ENCODE results near the gene UBR2.
"Not testable (repeated sequence)": the region's sequence is repeated elsewhere in the genome, so short reads cannot be mapped to it uniquely, and the experiment has no call there.

Gene UBR2

GRCh38 chr6:42555477-42556457 lies 8.1 kb upstream of the UBR2 start:
- H3K4me3 ChIP-seq (ENCODE audit: low read depth, low read length) = no peak overlapping the region

- no peak overlapping the region for H3K4me3 ChIP-seq (ENCODE audit: low read depth, low read length)
These were observed 7.4 kb upstream of the UBR2 start for GRCh38 chr6:42556462-42556861.

GRCh38 chr6:42559276-42559675 lies 4.6 kb upstream of the UBR2 start:
- not testable (repeated sequence) for H3K4me3 ChIP-seq (ENCODE audit: low read depth, low read length)

- no peak overlapping the region for H3K4me3 ChIP-seq (ENCODE audit: low read depth, low read length)
These were observed 1.8 kb upstream of the UBR2 start for GRCh38 chr6:42561986-42562385.

GRCh38 chr6:42562788-42563405 lies 932 bp upstream of the UBR2 start:
- no peak overlapping the region for H3K4me3 ChIP-seq (ENCODE audit: low read depth, low read length)

GRCh38 chr6:42564506-42564825 lies 637 bp downstream of the UBR2 start:
- peak overlapping the region; percentile 94 for H3K4me3 ChIP-seq (ENCODE audit: low read depth, low read length)

GRCh38 chr6:42565823-42566613 lies 2.2 kb downstream of the UBR2 start:
- no peak overlapping the region for H3K4me3 ChIP-seq (ENCODE audit: low read depth, low read length)

GRCh38 chr6:42566614-42567208 lies 2.9 kb downstream of the UBR2 start:
- no peak overlapping the region for H3K4me3 ChIP-seq (ENCODE audit: low read depth, low read length)

- H3K4me3 ChIP-seq (ENCODE audit: low read depth, low read length) = not testable (repeated sequence)
These were observed 3.4 kb downstream of the UBR2 start for GRCh38 chr6:42567237-42567636.

- H3K4me3 ChIP-seq (ENCODE audit: low read depth, low read length) = no peak overlapping the region
These were observed 5.5 kb downstream of the UBR2 start for GRCh38 chr6:42569102-42570028.

GRCh38 chr6:42571611-42572342 lies 7.9 kb downstream of the UBR2 start:
- H3K4me3 ChIP-seq (ENCODE audit: low read depth, low read length) = no peak overlapping the region

GRCh38 chr6:42572523-42572922 lies 8.7 kb downstream of the UBR2 start:
- no peak overlapping the region for H3K4me3 ChIP-seq (ENCODE audit: low read depth, low read length)

- H3K4me3 ChIP-seq (ENCODE audit: low read depth, low read length) = not testable (repeated sequence)
These were observed 12.7 kb downstream of the UBR2 start for GRCh38 chr6:42576538-42576937.

GRCh38 chr6:42598300-42598699 lies 34.5 kb downstream of the UBR2 start:
- H3K4me3 ChIP-seq (ENCODE audit: low read depth, low read length) = no peak overlapping the region

GRCh38 chr6:42599558-42599957 lies 35.7 kb downstream of the UBR2 start:
- no peak overlapping the region for H3K4me3 ChIP-seq (ENCODE audit: low read depth, low read length)

- H3K4me3 ChIP-seq (ENCODE audit: low read depth, low read length) = no peak overlapping the region
These were observed 40.3 kb downstream of the UBR2 start for GRCh38 chr6:42604150-42604549.

GRCh38 chr6:42604699-42605098 lies 40.9 kb downstream of the UBR2 start:
- not testable (repeated sequence) for H3K4me3 ChIP-seq (ENCODE audit: low read depth, low read length)

- H3K4me3 ChIP-seq (ENCODE audit: low read depth, low read length) = no peak overlapping the region
These were observed 46.6 kb downstream of the UBR2 start for GRCh38 chr6:42610416-42610815.

GRCh38 chr6:42615518-42615917 lies 51.7 kb downstream of the UBR2 start:
- H3K4me3 ChIP-seq (ENCODE audit: low read depth, low read length) = no peak overlapping the region

Data from iPS-11a (cell line).